Naive thymus-derived CD4-positive, alpha-beta T cell (primary cell): Measurements from ENCODE around the gene LIPG. TPM values are rescaled to one million over a fixed set of nuclear protein-coding genes. Genes with fewer than 3 reads are reported as not detected.

ENCODE experiments used
- ATAC-seq: fragments of 150-1000 bp; cut with Tn5 transposase; 2 replicates; pipeline ENCODE4 v1.10.0; 2021; ENCODE audit warnings: mild to moderate bottlenecking, moderate library complexity
- CTCF ChIA-PET: fragments of 350-600 bp; sonication (Branson Sonifier 250); formaldehyde crosslinking; loops from one replicate; lab custom pipeline; 2021; ENCODE audit warnings: antibody characterized with exemption; lab: Charles Lee
- POLR2A ChIA-PET: fragments of 350-600 bp; sonication (Branson Sonifier 250); formaldehyde crosslinking; loops from one replicate; lab custom pipeline; 2021; ENCODE audit warnings: antibody characterized with exemption, inconsistent platforms; lab: Charles Lee
- DNase-seq, 9 donors: peaks; one replicate each; pipeline versions ENCODE4 v3.0.0 to v3.0.0-alpha.2; 2020 to 2022; ENCODE audit warnings: mixed read lengths in 1 of 9
- H3K27ac ChIP-seq: one replicate; pipeline ENCODE4 v1.7.0; 2013; ENCODE audit warnings: mild to moderate bottlenecking, low read depth, low read length, moderate library complexity
- H3K27me3 ChIP-seq, 2 donors: one replicate each; pipeline ENCODE4 v1.7.0; 2013; ENCODE audit warnings: low read length in 2 of 2, mild to moderate bottlenecking in 2 of 2, moderate library complexity in 2 of 2; ENCODE audit not compliant: control insufficient read depth in 2 of 2, insufficient read depth in 2 of 2
- H3K36me3 ChIP-seq, 3 experiments: 1 replicate in 2 of 3; 2 replicates in 1 of 3; pipeline ENCODE4 v1.7.0; 2013; ENCODE audit warnings: low read length in 3 of 3, mild to moderate bottlenecking in 3 of 3, moderate library complexity in 1 of 3; ENCODE audit not compliant: insufficient read depth in 3 of 3, control insufficient read depth in 2 of 3
- H3K4me1 ChIP-seq, 2 donors: one replicate each; pipeline ENCODE4 v1.7.0; 2013; ENCODE audit warnings: low read length in 2 of 2, mild to moderate bottlenecking in 2 of 2, moderate library complexity in 1 of 2; ENCODE audit not compliant: control insufficient read depth in 2 of 2, insufficient read depth in 2 of 2
- H3K4me3 ChIP-seq: 2 replicates; pipeline ENCODE4 v1.7.0; 2013; ENCODE audit warnings: mild to moderate bottlenecking, low read length
- H3K9me3 ChIP-seq, 3 experiments: 1 replicate in 2 of 3; 2 replicates in 1 of 3; pipeline ENCODE4 v1.7.0; 2013; ENCODE audit warnings: low read length in 3 of 3; ENCODE audit not compliant: control insufficient read depth in 2 of 3
- H3K27ac Mint-ChIP-seq, 9 donors: one replicate each; pipeline ENCODE4 v1.8.0; 2020 to 2022; ENCODE audit warnings: mixed read lengths in 9 of 9, mild to moderate bottlenecking in 8 of 9, moderate library complexity in 5 of 9, inconsistent platforms in 2 of 9
- H3K27me3 Mint-ChIP-seq, 5 donors: one replicate each; pipeline ENCODE4 v1.8.0; 2021 to 2022; ENCODE audit warnings: mixed read lengths in 5 of 5, mild to moderate bottlenecking in 1 of 5
- H3K36me3 Mint-ChIP-seq, 5 donors: one replicate each; pipeline ENCODE4 v1.8.0; 2020 to 2022; ENCODE audit warnings: mixed read lengths in 5 of 5, mild to moderate bottlenecking in 3 of 5, inconsistent platforms in 1 of 5
- H3K4me1 Mint-ChIP-seq, 7 donors: one replicate each; pipeline ENCODE4 v1.8.0; 2020 to 2022; ENCODE audit warnings: mixed read lengths in 7 of 7, mild to moderate bottlenecking in 3 of 7, inconsistent platforms in 1 of 7
- H3K4me3 Mint-ChIP-seq, 10 donors: one replicate each; pipeline ENCODE4 v1.8.0; 2020 to 2022; ENCODE audit warnings: mild to moderate bottlenecking in 10 of 10, mixed read lengths in 10 of 10, moderate library complexity in 6 of 10, inconsistent platforms in 2 of 10
- H3K9me3 Mint-ChIP-seq, 11 donors: one replicate each; pipeline ENCODE4 v1.8.0; 2020 to 2022; ENCODE audit warnings: mixed read lengths in 11 of 11, mild to moderate bottlenecking in 4 of 11, inconsistent platforms in 1 of 11, moderate library complexity in 1 of 11
- intact Hi-C, 2 donors: fragments of 100-400 bp; cut with micrococcal nuclease; formaldehyde crosslinking; loops; one replicate each; pipeline ENCODE4 v1.15.1; 2023
- polyA plus RNA-seq, 2 donors: library from polyadenylated mRNA; unstranded; fragments of 300-500 nt; fragmentation: Illumina TruSeq; gene quantifications; one replicate each; pipeline ENCODE4 v1.2.3, GENCODE V29; 2021
- total RNA-seq, 6 experiments: library from RNA in 5 of 6; stranded (reverse) in 5 of 6; gene quantifications; 1 replicate in 5 of 6; 2 replicates in 1 of 6; pipeline ENCODE4 v1.2.3 and lab custom pipeline; 2021 to 2026

The LIPG gene
- total and polyA plus RNA-seq, 7 experiments from 2014 or later, result not detected

DNA sequence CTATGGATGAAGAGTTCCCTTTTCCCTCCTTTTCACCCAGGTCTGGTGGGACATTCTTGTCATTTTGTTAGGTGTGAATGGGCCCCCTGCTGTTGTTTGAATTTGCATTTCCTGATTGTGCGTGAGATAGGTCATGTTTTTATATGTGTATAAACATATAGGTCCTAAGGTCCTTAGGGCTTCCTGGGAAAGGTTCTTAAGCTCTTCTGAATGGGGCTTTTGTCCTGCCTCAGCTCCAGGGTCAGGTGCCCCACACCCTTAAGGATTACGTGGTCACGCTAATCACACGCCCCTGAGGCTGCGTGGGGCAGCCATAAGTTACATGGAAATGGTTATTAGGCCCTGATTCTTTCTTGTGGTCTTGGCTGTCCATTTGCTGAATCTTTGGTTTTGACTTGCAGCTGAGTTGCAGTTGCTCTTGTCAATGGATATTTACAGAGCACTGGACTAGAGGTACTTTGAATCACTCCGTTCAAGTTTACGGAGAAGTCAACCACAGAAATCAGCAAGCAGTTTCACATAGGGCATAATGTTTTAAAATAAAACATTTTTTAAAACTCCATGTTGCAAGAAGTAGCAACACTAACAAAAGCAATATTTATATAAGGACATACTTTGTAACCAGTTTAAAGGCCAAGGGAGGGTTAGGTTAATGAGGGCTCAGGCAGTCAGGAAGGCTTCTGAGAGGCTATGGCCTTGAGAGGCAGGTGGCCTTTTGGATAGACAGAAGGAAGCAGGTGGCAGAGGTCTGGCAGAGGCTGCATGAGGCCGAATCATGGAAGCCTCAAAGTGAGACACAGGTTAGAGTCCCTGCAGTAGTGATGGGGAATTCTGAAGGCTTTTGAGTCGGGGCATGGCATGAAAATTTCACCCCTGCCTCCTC is 24.2 kb downstream of the LIPG start:
- no peak for DNase-seq
- H3K27ac ChIP-seq, result no peak overlapping the region
- no peak overlapping the region for H3K4me3 ChIP-seq
- no peaks in the 10 kb centered on the region for H3K27me3 ChIP-seq
- intact Hi-C loops, result no loop called here
- Mint-ChIP-seq H3K4me3 (no peak overlapping the region), H3K9me3 (peaks cover 0 to 2% (median 0%) of the 10 kb centered on the region in 11 donors), H3K36me3 (no peaks in the 10 kb centered on the region), H3K27me3 (peaks cover 3 to 17% (median 8%) of the 10 kb centered on the region in 5 donors), H3K27ac (no peak overlapping the region), H3K4me1 (no peaks in the 10 kb centered on the region)
- ATAC-seq, result no peak
- H3K9me3 ChIP-seq, result no peaks in the 10 kb centered on the region
- H3K36me3 ChIP-seq, result no peaks in the 10 kb centered on the region
- no peaks in the 10 kb centered on the region for H3K4me1 ChIP-seq
- POLR2A ChIA-PET, result no interaction called here
- CTCF ChIA-PET, result no interaction called here

DNA sequence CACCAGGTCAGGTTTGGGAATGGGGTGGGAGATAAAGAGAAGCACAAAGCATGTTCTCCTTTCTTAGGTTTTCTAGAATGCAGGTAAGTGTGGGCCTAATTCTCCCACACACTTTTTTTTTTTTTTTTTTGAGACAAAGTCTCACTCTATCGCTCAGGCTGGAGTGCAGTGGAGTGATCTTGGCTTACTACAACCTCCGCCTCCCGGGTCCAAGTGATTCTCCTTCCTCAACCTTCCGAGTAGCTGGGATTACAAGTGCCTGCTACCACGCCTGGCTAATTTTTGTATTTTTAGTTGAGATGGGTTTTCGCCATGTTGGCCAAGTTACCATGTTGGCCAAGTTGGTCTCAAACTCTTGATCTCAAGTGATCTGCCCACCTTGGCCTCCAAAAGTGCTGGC is 26.3 kb downstream of the LIPG start:
- intact Hi-C loops, result no loop called here
- no peak overlapping the region for H3K27ac ChIP-seq
- H3K4me1 ChIP-seq, result no peaks in the 10 kb centered on the region
- ChIA-PET POLR2A (no interaction called here), CTCF (no interaction called here)
- H3K9me3 Mint-ChIP-seq, result peaks cover 0 to 2% (median 0%) of the 10 kb centered on the region in 11 donors
- no peak overlapping the region for H3K27ac Mint-ChIP-seq
- no peak overlapping the region for H3K4me3 ChIP-seq
- peaks cover 0 to 12% (median 2%) of the 10 kb centered on the region in 5 donors for H3K27me3 Mint-ChIP-seq
- no peak for ATAC-seq
- no peaks in the 10 kb centered on the region for H3K36me3 Mint-ChIP-seq
- H3K27me3 ChIP-seq, result no peaks in the 10 kb centered on the region
- DNase-seq, result no peak
- no peaks in the 10 kb centered on the region for H3K36me3 ChIP-seq
- no peaks in the 10 kb centered on the region for H3K4me1 Mint-ChIP-seq
- H3K9me3 ChIP-seq, result no peaks in the 10 kb centered on the region
- no peak overlapping the region for H3K4me3 Mint-ChIP-seq

DNA sequence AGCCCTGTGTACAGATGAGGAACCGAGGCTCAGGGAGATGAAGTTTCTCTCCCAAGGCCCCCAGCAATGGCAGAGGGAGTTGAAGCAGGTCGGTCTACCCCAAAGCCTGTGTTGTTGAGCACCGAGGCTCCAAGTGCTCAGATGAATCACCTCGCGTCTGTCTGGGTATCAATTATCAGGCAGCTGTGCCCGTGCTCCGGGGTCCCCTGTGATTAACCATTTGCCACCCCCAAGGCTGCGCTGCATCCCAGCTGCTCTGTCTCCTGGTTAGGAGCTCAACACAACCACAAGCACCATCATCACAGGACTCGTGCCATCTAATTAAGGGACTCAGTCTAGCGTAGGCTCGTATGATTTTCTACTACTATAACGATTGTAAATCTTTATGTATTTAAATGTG is 27.1 kb downstream of the LIPG start:
- no peaks in the 10 kb centered on the region for H3K4me1 Mint-ChIP-seq
- ATAC-seq (no peak), DNase-seq (no peak)
- peaks cover 0 to 12% (median 0%) of the 10 kb centered on the region in 5 donors for H3K27me3 Mint-ChIP-seq
- H3K4me1 ChIP-seq, result no peaks in the 10 kb centered on the region
- ChIA-PET POLR2A (no interaction called here), CTCF (no interaction called here)
- H3K9me3 Mint-ChIP-seq, result no peaks in the 10 kb centered on the region
- no peaks in the 10 kb centered on the region for H3K36me3 Mint-ChIP-seq
- H3K4me3 ChIP-seq, result no peak overlapping the region
- no peaks in the 10 kb centered on the region for H3K36me3 ChIP-seq
- no peaks in the 10 kb centered on the region for H3K9me3 ChIP-seq
- H3K4me3 Mint-ChIP-seq, result no peak overlapping the region
- intact Hi-C loops, result no loop called here
- no peak overlapping the region for H3K27ac Mint-ChIP-seq
- H3K27ac ChIP-seq, result no peak overlapping the region
- no peaks in the 10 kb centered on the region for H3K27me3 ChIP-seq

GRCh38 chr18:49590608-49591007 is 28.8 kb downstream of the LIPG start:
- no peaks in the 10 kb centered on the region for H3K9me3 ChIP-seq
- ChIA-PET POLR2A (no interaction called here), CTCF (no interaction called here)

DNA sequence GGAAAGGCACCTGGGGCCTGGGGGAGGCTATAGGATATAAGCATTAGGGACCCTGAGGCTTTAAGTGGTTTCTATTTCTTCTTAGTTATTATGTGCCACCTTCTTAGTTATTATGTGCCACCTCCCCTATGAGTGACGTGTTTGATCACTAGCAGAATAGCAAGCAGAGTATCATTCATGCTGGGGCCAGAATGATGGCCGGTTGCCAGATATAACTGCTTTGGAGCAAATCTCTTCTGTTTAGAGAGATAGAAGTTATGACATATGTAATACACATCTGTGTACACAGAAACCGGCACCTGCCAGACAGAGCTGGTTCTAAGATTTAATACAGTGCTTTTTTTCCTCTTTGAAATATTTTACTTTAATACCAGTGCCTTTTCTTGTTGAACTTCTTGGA is 29.4 kb downstream of the LIPG start:
- DNase-seq (no peak), ATAC-seq (no peak)
- no peaks in the 10 kb centered on the region for H3K36me3 Mint-ChIP-seq
- Histone ChIP-seq H3K4me3 (no peak overlapping the region), H3K4me1 (no peaks in the 10 kb centered on the region), H3K36me3 (no peaks in the 10 kb centered on the region), H3K27ac (no peak overlapping the region), H3K9me3 (no peaks in the 10 kb centered on the region), H3K27me3 (no peaks in the 10 kb centered on the region)
- peaks cover 0 to 16% (median 6%) of the 10 kb centered on the region in 5 donors for H3K27me3 Mint-ChIP-seq
- H3K9me3 Mint-ChIP-seq, result no peaks in the 10 kb centered on the region
- no peak overlapping the region for H3K27ac Mint-ChIP-seq
- no peaks in the 10 kb centered on the region for H3K4me1 Mint-ChIP-seq
- H3K4me3 Mint-ChIP-seq, result no peak overlapping the region
- intact Hi-C loops, result no loop called here
- ChIA-PET POLR2A (no interaction called here), CTCF (interaction anchor here (0.5 kb wide), 1 partner anchor 1366 kb away, joined by 4 read pairs; no protein-coding TSS in a partner anchor)

More at GRCh38 chr18:49590608-49591007, 28.8 kb downstream of the LIPG start:
- no peaks in the 10 kb centered on the region for H3K27me3 ChIP-seq
- H3K27ac ChIP-seq, result no peak overlapping the region
- H3K4me3 Mint-ChIP-seq, result no peak overlapping the region
- peaks cover 0 to 16% (median 5%) of the 10 kb centered on the region in 5 donors for H3K27me3 Mint-ChIP-seq
- DNase-seq (no peak), ATAC-seq (no peak)
- intact Hi-C loops, result no loop called here
- H3K9me3 Mint-ChIP-seq, result no peaks in the 10 kb centered on the region
- H3K27ac Mint-ChIP-seq, result no peak overlapping the region
- H3K4me1 ChIP-seq, result no peaks in the 10 kb centered on the region
- H3K36me3 Mint-ChIP-seq, result no peaks in the 10 kb centered on the region
- no peaks in the 10 kb centered on the region for H3K36me3 ChIP-seq
- no peak overlapping the region for H3K4me3 ChIP-seq
- H3K4me1 Mint-ChIP-seq, result no peaks in the 10 kb centered on the region

- Mint-ChIP-seq H3K4me3 (no peak overlapping the region), H3K4me1 (no peaks in the 10 kb centered on the region), H3K36me3 (no peaks in the 10 kb centered on the region), H3K9me3 (no peaks in the 10 kb centered on the region), H3K27me3 (peaks cover 0 to 16% (median 6%) of the 10 kb centered on the region in 5 donors), H3K27ac (no peak overlapping the region)
- Histone ChIP-seq H3K27ac (no peak overlapping the region), H3K27me3 (no peaks in the 10 kb centered on the region), H3K4me3 (no peak overlapping the region), H3K36me3 (no peaks in the 10 kb centered on the region), H3K4me1 (no peaks in the 10 kb centered on the region), H3K9me3 (no peaks in the 10 kb centered on the region)
- intact Hi-C loops, result no loop called here
- CTCF ChIA-PET, result no interaction called here
- POLR2A ChIA-PET, result no interaction called here
- ATAC-seq (no peak), DNase-seq (no peak)
Measured at GRCh38 chr18:49591775-49592174, 29.9 kb downstream of the LIPG start.

DNA sequence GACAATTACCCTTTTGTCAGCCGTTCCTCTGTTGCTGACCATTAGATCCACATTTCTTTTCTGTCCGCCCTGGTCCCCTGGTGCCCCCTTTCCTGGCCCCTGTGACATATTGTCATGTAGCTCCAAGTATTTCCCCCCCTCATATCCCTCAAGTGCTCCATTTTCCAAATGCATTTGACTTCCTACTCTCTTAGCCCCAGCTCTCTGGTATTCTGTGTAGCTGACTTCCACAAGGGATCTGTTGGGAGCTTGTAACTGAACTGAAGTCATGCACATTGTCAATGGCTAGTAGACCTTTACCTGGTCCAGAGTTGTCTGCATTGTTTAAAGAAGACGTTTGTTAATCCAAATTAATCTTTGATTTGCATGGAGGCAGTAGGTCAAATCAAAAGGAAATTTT is 34.8 kb downstream of the LIPG start:
- H3K4me3 Mint-ChIP-seq, result no peak overlapping the region
- H3K27me3 ChIP-seq, result no peaks in the 10 kb centered on the region
- ChIA-PET CTCF (no interaction called here), POLR2A (no interaction called here)
- intact Hi-C loops, result no loop called here
- H3K4me1 ChIP-seq, result no peaks in the 10 kb centered on the region
- ATAC-seq, result no peak
- no peaks in the 10 kb centered on the region for H3K36me3 ChIP-seq
- no peaks in the 10 kb centered on the region for H3K36me3 Mint-ChIP-seq
- no peak for DNase-seq
- no peaks in the 10 kb centered on the region for H3K9me3 ChIP-seq
- no peak overlapping the region for H3K27ac Mint-ChIP-seq
- no peak overlapping the region for H3K27ac ChIP-seq
- peaks cover 0 to 4% (median 0%) of the 10 kb centered on the region in 7 donors for H3K4me1 Mint-ChIP-seq
- no peak overlapping the region for H3K4me3 ChIP-seq
- peaks cover 0 to 11% (median 8%) of the 10 kb centered on the region in 5 donors for H3K27me3 Mint-ChIP-seq
- H3K9me3 Mint-ChIP-seq, result peaks cover 0 to 2% (median 0%) of the 10 kb centered on the region in 11 donors
